ENCODE data around the gene SUDS3. TPM values are rescaled to one million over a fixed set of nuclear protein-coding genes. Genes with fewer than 3 reads are reported as not detected.

Gene SUDS3
- polyA plus RNA-seq, 3 donors from 2014 or later: 12.2 to 13.0 (median 12.5) TPM

GRCh38 chr12:118425364-118425763, 49.0 kb downstream of the SUDS3 start:
- Mint-ChIP-seq H3K4me1 (no peaks in the 10 kb centered on the region), H3K27me3 (ENCODE audit: low read depth in 3 of 3) (no peaks in the 10 kb centered on the region), H3K4me3 (no peak overlapping the region), H3K9me3 (no peaks in the 10 kb centered on the region), H3K36me3 (peaks cover 0 to 18% (median 0%) of the 10 kb centered on the region in 3 donors), H3K27ac (no peak overlapping the region)
- no peak for DNase-seq

- Mint-ChIP-seq H3K27me3 (ENCODE audit: low read depth in 3 of 3) (no peaks in the 10 kb centered on the region), H3K4me3 (no peak overlapping the region), H3K36me3 (peaks cover 0 to 18% (median 0%) of the 10 kb centered on the region in 3 donors), H3K4me1 (no peaks in the 10 kb centered on the region), H3K27ac (no peak overlapping the region), H3K9me3 (no peaks in the 10 kb centered on the region)
- no peak for DNase-seq
These were observed 51.5 kb downstream of the SUDS3 start for GRCh38 chr12:118427819-118428218.

DNA sequence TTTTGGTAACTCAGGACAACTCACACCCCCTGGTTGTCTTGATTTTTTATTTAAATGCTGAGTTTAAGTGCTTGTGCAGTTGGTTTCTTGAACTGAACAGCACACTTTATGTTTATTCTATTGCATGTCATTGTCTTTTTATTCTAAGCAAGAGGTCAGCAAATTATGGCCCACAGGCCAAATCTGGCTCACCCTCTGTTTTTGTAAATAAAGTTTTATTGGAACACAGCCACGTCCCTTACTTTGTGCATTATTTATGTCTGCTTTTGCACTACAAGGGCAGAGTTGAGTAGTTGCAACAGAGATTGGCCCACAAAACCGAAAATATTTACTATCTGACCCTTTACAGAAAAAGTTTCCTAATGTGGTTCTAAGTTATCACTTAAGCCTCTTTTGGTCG, 52.3 kb downstream of the SUDS3 start:
- Mint-ChIP-seq H3K27me3 (ENCODE audit: low read depth in 3 of 3) (no peaks in the 10 kb centered on the region), H3K4me1 (no peaks in the 10 kb centered on the region), H3K9me3 (no peaks in the 10 kb centered on the region), H3K27ac (no peak overlapping the region), H3K4me3 (no peak overlapping the region), H3K36me3 (peaks cover 0 to 21% (median 0%) of the 10 kb centered on the region in 3 donors)
- no peak for DNase-seq

DNA sequence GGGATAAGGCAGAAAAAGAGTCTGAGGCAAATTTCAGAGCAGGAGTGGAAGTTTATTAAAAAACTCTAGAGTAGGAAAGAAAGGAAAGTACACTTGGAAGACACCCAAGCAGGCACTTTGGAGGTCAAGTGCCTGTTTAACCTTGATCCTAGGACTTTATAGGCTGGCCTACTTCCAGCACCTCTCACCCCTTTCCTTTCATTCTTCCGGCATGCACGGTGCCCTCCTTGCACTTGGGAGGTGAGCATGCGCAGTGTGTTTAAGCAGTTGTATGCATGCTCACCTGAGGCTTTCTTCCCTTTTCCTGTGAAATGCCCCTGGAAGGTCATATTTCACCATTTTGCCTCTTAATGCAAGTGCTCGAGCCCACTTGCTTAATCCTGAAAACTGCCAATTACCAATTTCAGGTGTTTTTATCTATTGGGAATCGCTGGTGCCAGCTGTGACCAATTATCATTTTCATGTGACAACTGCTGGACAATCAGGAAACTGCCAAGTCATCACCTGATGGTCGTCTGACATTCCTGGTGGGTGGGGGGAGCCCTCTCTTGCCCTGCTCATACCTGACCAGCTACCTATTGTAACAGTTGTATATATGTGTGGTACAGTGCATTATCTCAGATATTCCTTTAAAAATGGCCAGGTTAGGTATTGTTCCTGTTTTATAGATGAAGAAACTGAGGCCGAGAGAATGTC, 53.5 kb downstream of the SUDS3 start:
- Mint-ChIP-seq H3K4me3 (no peak overlapping the region), H3K9me3 (no peaks in the 10 kb centered on the region), H3K4me1 (no peaks in the 10 kb centered on the region), H3K27me3 (ENCODE audit: low read depth in 3 of 3) (no peaks in the 10 kb centered on the region), H3K27ac (no peak overlapping the region), H3K36me3 (peaks cover 0 to 21% (median 0%) of the 10 kb centered on the region in 3 donors)
- DNase-seq: no peak

GRCh38 chr12:118430516-118430915, 54.2 kb downstream of the SUDS3 start:
- Mint-ChIP-seq H3K36me3 (peaks cover 0 to 21% (median 0%) of the 10 kb centered on the region in 3 donors), H3K27me3 (ENCODE audit: low read depth in 3 of 3) (no peaks in the 10 kb centered on the region), H3K4me1 (no peaks in the 10 kb centered on the region), H3K9me3 (no peaks in the 10 kb centered on the region), H3K4me3 (no peak overlapping the region), H3K27ac (no peak overlapping the region)
- no peak for DNase-seq

DNA sequence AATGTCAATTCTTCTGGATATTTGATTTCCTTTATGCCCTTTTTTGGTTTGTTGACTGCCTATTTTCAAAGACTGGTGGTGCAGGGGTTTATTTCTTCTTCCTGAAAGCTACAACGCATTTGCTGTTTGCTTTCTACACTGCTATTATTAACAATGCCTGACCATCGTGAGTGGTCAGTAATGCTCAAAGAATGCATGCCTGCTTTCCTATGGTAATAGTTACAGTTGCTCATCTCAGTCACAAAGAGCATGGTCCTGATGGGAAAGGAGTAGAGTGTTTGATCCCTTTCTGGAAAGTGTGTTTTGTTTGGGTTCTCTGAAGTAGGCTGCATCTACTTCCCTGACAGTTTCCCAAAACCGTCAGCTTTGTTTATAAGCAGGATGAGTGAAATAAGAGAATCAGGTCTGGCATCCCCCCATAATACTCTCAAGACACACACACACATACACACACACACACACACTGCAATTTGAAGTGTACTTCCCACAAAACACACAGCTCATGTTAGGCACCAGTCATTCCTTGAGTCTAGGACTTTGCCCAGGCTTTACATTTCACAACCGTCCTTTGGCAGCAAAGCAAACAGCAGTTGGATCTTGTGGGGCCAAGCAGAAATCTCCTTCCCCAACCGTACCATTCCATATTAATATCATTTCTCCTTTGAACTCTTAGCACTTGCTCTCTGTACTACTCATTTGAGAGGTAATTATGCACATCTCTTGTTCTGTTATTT, 56.6 kb downstream of the SUDS3 start:
- Mint-ChIP-seq H3K36me3 (peaks cover 0 to 11% (median 0%) of the 10 kb centered on the region in 3 donors), H3K9me3 (no peaks in the 10 kb centered on the region), H3K27ac (no peak overlapping the region), H3K4me1 (no peaks in the 10 kb centered on the region), H3K27me3 (ENCODE audit: low read depth in 3 of 3) (peaks cover 0 to 2% (median 0%) of the 10 kb centered on the region in 3 donors), H3K4me3 (no peak overlapping the region)
- DNase-seq: no peak

- H3K36me3 Mint-ChIP-seq: peaks cover 0 to 3% (median 0%) of the 10 kb centered on the region in 3 donors
- H3K27me3 Mint-ChIP-seq (ENCODE audit: low read depth in 3 of 3): peaks cover 0 to 2% (median 2%) of the 10 kb centered on the region in 3 donors
- H3K9me3 Mint-ChIP-seq: no peaks in the 10 kb centered on the region
- no peaks in the 10 kb centered on the region for H3K4me1 Mint-ChIP-seq
- no peak overlapping the region for H3K4me3 Mint-ChIP-seq
- DNase-seq: no peak
- H3K27ac Mint-ChIP-seq: no peak overlapping the region
These were observed 59.8 kb downstream of the SUDS3 start for GRCh38 chr12:118436002-118436730.

DNA sequence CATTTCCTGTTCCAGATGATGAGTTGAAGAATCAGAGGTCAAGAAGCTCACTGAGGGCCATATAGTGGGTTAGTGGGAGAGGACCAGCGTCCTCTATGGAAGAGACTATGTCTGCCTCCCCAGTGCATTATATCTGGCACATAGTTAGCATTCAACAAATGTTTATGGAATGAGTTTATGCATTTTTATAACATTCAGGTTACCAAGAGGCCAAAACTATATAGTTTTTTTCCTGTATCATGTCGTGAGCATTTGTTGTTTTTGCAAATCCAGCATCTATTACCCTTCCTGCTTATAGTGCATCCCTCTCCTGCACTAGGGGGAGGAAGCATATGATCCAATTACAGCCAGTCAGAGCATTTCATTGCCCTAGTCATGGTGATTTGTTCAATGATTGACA, 60.6 kb downstream of the SUDS3 start:
- Mint-ChIP-seq H3K36me3 (peaks cover 0 to 3% (median 0%) of the 10 kb centered on the region in 3 donors), H3K27ac (no peak overlapping the region), H3K9me3 (no peaks in the 10 kb centered on the region), H3K4me1 (no peaks in the 10 kb centered on the region), H3K27me3 (ENCODE audit: low read depth in 3 of 3) (peaks cover under 1 to 2% (median 2%) of the 10 kb centered on the region in 3 donors), H3K4me3 (no peak overlapping the region)
- no peak for DNase-seq

- H3K4me3 Mint-ChIP-seq: no peak overlapping the region
- H3K27me3 Mint-ChIP-seq (ENCODE audit: low read depth in 3 of 3): peaks cover 2 to 3% (median 2%) of the 10 kb centered on the region in 3 donors
- H3K4me1 Mint-ChIP-seq: no peaks in the 10 kb centered on the region
- H3K36me3 Mint-ChIP-seq: no peaks in the 10 kb centered on the region
- no peaks in the 10 kb centered on the region for H3K9me3 Mint-ChIP-seq
- no peak for DNase-seq
- H3K27ac Mint-ChIP-seq: no peak overlapping the region
These were observed 62.7 kb downstream of the SUDS3 start for GRCh38 chr12:118439068-118439467.

DNA sequence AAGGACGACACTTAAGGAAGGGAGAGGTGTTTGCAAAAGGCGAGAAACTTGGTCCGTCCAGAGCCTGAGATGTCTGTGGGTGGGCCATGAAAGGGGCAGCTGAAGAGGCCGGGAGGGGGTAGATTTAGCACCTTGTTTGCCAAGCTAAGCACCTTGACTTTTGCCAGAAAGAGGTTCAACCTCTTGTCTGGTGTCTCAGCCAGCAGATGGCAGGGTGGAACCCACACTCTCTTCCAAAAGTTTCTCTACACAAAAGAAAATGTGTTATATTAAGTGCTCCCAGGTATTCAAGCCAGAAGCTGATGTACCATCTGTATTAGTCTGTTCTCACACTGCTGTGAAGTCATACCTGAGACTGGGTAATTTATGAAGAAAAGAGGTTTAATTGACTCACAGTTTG, 69.9 kb downstream of the SUDS3 start:
- H3K27ac Mint-ChIP-seq: no peak overlapping the region
- H3K9me3 Mint-ChIP-seq: no peaks in the 10 kb centered on the region

GRCh38 chr12:118447181-118447580, 70.8 kb downstream of the SUDS3 start:
- peaks cover 0 to 17% (median 2%) of the 10 kb centered on the region in 3 donors for H3K27me3 Mint-ChIP-seq (ENCODE audit: low read depth in 3 of 3)
- H3K4me3 Mint-ChIP-seq: no peak overlapping the region
- no peaks in the 10 kb centered on the region for H3K36me3 Mint-ChIP-seq

More for the DNA sequence above, 69.9 kb downstream of the SUDS3 start:
- DNase-seq: no peak
- Mint-ChIP-seq H3K36me3 (no peaks in the 10 kb centered on the region), H3K27me3 (ENCODE audit: low read depth in 3 of 3) (peaks cover 0 to 15% (median 4%) of the 10 kb centered on the region in 3 donors), H3K4me3 (no peak overlapping the region), H3K4me1 (no peaks in the 10 kb centered on the region)

GRCh38 chr12:118448341-118448740, 72.0 kb downstream of the SUDS3 start:
- H3K4me3 Mint-ChIP-seq: no peak overlapping the region
- H3K9me3 Mint-ChIP-seq: no peaks in the 10 kb centered on the region
- H3K27me3 Mint-ChIP-seq (ENCODE audit: low read depth in 3 of 3): peaks cover 0 to 17% (median 1%) of the 10 kb centered on the region in 3 donors
- no peak for DNase-seq
- H3K36me3 Mint-ChIP-seq: no peaks in the 10 kb centered on the region
- H3K4me1 Mint-ChIP-seq: no peaks in the 10 kb centered on the region
- no peak overlapping the region for H3K27ac Mint-ChIP-seq

More at GRCh38 chr12:118447181-118447580, 70.8 kb downstream of the SUDS3 start:
- H3K9me3 Mint-ChIP-seq: no peaks in the 10 kb centered on the region
- H3K27ac Mint-ChIP-seq: no peak overlapping the region
- DNase-seq: no peak
- no peaks in the 10 kb centered on the region for H3K4me1 Mint-ChIP-seq

- H3K4me1 Mint-ChIP-seq: no peaks in the 10 kb centered on the region
- H3K27ac Mint-ChIP-seq: no peak overlapping the region
- H3K9me3 Mint-ChIP-seq: peaks cover 0 to 5% (median 0%) of the 10 kb centered on the region in 6 donors
- DNase-seq: no peak
- H3K27me3 Mint-ChIP-seq (ENCODE audit: low read depth in 3 of 3): peaks cover 0 to 15% (median 3%) of the 10 kb centered on the region in 3 donors
- H3K36me3 Mint-ChIP-seq: no peaks in the 10 kb centered on the region
- no peak overlapping the region for H3K4me3 Mint-ChIP-seq
These were observed 79.0 kb downstream of the SUDS3 start for GRCh38 chr12:118455327-118455726.

GRCh38 chr12:118456741-118457140, 80.4 kb downstream of the SUDS3 start:
- no peak for DNase-seq
- H3K4me3 Mint-ChIP-seq: no peak overlapping the region
- H3K27me3 Mint-ChIP-seq (ENCODE audit: low read depth in 3 of 3): peaks cover 0 to 8% (median 3%) of the 10 kb centered on the region in 3 donors
- H3K4me1 Mint-ChIP-seq: no peaks in the 10 kb centered on the region
- no peaks in the 10 kb centered on the region for H3K36me3 Mint-ChIP-seq
- no peak overlapping the region for H3K27ac Mint-ChIP-seq
- peaks cover 0 to 5% (median 0%) of the 10 kb centered on the region in 6 donors for H3K9me3 Mint-ChIP-seq

Measured in immature natural killer cell (primary cell).